ENCODE data around the gene TMEM26. TPM values are rescaled to one million over a fixed set of nuclear protein-coding genes. Genes with fewer than 3 reads are reported as not detected.

TMEM26 gene
- polyA plus RNA-seq, 2 of the 4 experiments (the other 2 are of a cell fraction): 0.03 to 0.10 TPM

DNA sequence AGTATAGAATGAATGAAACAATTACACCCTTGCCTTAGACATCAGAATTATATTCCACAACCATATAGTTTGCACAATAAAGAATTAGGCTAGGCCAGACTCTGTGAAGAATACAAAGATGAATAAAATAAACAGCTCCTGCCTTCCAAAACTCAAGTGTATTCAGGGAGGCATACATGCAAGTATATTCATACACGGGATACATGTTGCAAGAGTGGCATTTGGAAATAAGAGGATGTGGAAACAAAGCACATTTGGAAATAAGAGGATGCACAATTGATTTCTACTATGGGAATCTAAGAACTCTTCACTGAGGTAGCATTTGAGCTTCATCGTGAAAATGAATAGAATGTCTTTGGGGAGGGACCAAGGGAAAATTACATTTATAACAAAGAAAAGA lies 27.0 kb upstream of the TMEM26 start:
- H3K27ac ChIP-seq: no peak overlapping the region
- 6% methylated on average over 2 of the region's 2 CpGs for WGBS (ENCODE audit: missing lambda C conversion rate)
- no peaks in the 10 kb centered on the region for H3K9me3 ChIP-seq
- peaks cover 5% of the 10 kb centered on the region; the same call in 1 of the 3 replicates for H3K4me1 ChIP-seq
- FAIRE-seq (no peak), DNase-seq (ENCODE audit: low read depth in 1 of 2, low spot score in 1 of 2) (no peak), ATAC-seq (no peak)
- TF ChIP-seq MAZ (IDR thresholded peaks at IDR 0.05; ENCODE audit: borderline replicate concordance, low read depth, low read length) (no peak), MAFK (IDR thresholded peaks at IDR 0.05; ENCODE audit: partially characterized antibody) (no peak), MAX (IDR thresholded peaks at IDR 0.05) (no peak), EP300 (IDR thresholded peaks at IDR 0.05) (no peak), RFX5 (IDR thresholded peaks at IDR 0.05) (no peak), HOXB13 (CRISPR knock-in tag; IDR thresholded peaks at IDR 0.05; ENCODE audit: low read depth) (no peak), JUN (IDR thresholded peaks at IDR 0.05) (no peak), MYC (IDR thresholded peaks at IDR 0.05; ENCODE audit: borderline replicate concordance, low read length) (no peak), EHF (CRISPR knock-in tag; IDR thresholded peaks at IDR 0.05) (no peak), RAD21 (conservative IDR thresholded peaks at IDR 0.05 in 1 of 2, IDR thresholded peaks at IDR 0.05 in 1 of 2) (no peak), PBX3 (IDR thresholded peaks at IDR 0.05) (no peak), E2F6 (IDR thresholded peaks at IDR 0.05; ENCODE audit: borderline replicate concordance, low read depth) (no peak), ZSCAN20 (CRISPR knock-in tag; IDR thresholded peaks at IDR 0.05) (no peak), TP53 (CRISPR knock-in tag; IDR thresholded peaks at IDR 0.05) (no peak)
- TF ChIP-seq, protein P1, sequence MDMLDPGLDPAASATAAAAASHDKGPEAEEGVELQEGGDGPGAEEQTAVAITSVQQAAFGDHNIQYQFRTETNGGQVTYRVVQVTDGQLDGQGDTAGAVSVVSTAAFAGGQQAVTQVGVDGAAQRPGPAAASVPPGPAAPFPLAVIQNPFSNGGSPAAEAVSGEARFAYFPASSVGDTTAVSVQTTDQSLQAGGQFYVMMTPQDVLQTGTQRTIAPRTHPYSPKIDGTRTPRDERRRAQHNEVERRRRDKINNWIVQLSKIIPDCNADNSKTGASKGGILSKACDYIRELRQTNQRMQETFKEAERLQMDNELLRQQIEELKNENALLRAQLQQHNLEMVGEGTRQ (IDR thresholded peaks at IDR 0.05): no peak
- TF ChIP-seq, protein P2, sequence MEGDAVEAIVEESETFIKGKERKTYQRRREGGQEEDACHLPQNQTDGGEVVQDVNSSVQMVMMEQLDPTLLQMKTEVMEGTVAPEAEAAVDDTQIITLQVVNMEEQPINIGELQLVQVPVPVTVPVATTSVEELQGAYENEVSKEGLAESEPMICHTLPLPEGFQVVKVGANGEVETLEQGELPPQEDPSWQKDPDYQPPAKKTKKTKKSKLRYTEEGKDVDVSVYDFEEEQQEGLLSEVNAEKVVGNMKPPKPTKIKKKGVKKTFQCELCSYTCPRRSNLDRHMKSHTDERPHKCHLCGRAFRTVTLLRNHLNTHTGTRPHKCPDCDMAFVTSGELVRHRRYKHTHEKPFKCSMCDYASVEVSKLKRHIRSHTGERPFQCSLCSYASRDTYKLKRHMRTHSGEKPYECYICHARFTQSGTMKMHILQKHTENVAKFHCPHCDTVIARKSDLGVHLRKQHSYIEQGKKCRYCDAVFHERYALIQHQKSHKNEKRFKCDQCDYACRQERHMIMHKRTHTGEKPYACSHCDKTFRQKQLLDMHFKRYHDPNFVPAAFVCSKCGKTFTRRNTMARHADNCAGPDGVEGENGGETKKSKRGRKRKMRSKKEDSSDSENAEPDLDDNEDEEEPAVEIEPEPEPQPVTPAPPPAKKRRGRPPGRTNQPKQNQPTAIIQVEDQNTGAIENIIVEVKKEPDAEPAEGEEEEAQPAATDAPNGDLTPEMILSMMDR (IDR thresholded peaks at IDR 0.05): no peak
- ChIA-PET POLR2A (no interaction called here), CTCF (interaction anchor here (1.4 kb wide), 1 partner anchor 253 kb away, joined by 4 read pairs; no protein-coding TSS in a partner anchor)
- no peak overlapping the region for H3K4me3 ChIP-seq
- H3K4me2 ChIP-seq: no peak overlapping the region

DNA sequence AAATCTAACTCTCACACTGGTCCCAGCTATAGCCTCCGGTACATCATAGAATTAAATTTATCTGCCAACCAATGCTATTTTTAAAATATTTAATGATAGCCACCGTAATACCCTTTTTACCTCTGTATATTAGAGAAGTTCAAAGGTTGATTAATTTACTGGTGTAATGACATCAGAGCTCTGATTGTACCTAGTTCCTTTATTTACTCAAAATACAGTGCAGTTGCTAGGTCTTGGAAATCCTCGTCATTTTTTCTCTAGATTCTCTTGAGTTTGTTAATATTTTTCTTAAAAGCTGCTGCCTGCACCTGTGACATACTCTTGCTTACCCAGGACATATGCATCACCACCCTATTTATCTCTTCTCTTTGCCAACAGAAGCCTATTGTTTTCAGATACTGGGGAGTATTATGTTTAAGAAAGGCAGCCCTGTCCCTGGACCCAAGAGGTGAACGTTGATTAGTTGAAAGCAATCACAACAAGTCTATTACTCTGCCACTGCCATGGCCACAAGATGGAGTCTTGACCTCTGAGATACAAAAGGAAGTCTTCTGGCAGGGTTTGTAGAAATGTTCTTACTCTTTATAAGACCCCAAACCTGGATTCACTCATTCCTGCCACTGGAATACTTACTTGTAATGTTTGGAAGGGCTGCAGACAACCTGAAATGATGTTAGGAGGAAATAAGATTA lies 25.6 kb upstream of the TMEM26 start:
- no peak for DNase-seq (ENCODE audit: low read depth in 1 of 2, low spot score in 1 of 2)
- no peak for FAIRE-seq
- Histone ChIP-seq H3K9me3 (no peaks in the 10 kb centered on the region), H3K4me2 (no peak overlapping the region), H3K4me3 (no peak overlapping the region), H3K4me1 (peaks cover 7% of the 10 kb centered on the region; the same call in 1 of the 3 replicates), H3K27ac (no peak overlapping the region)
- CTCF ChIA-PET: interaction anchor here (0.5 kb wide), 1 partner anchor 246 kb away, joined by 3 read pairs; no protein-coding TSS in a partner anchor
- POLR2A ChIA-PET: no interaction called here
- ATAC-seq: no peak
- WGBS (ENCODE audit: missing lambda C conversion rate): 51% methylated on average over 4 of the region's 4 CpGs
- no peak for TF ChIP-seq CBX2 (IDR thresholded peaks at IDR 0.05; ENCODE audit: borderline replicate concordance, low read depth)
- TF ChIP-seq JUN (IDR thresholded peaks at IDR 0.05): no peak
- TF ChIP-seq RAD21 (conservative IDR thresholded peaks at IDR 0.05 in 1 of 2, IDR thresholded peaks at IDR 0.05 in 1 of 2): 0 out of 5 replicates have a peak, but pooled peaks of 1 of the 2 experiments have one; percentile 18

DNA sequence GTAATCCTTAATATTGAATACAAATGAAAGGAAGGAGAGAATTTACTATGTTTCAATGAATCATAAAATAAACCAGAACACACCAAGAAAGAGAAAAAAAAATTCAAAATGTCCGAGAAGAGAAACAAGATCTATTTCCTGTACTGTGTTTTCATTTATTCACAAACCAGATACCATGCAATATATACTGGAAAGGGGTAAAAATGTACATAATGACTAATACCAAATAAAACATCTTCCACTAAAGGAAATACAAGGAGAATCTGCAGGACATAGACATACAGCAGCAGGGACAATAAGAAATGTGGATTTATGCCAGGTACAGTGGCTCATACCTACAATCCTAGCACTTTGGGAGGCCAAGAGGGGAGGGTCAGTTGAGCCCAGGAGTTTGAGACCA lies 24.3 kb upstream of the TMEM26 start:
- ChIA-PET CTCF (no interaction called here), POLR2A (no interaction called here)
- DNase-seq (ENCODE audit: low read depth in 1 of 2, low spot score in 1 of 2) (no peak), FAIRE-seq (no peak), ATAC-seq (no peak)
- Histone ChIP-seq H3K27ac (no peak overlapping the region), H3K4me2 (peak overlapping the region; percentile 4; the same call in 1 of the 3 replicates), H3K4me3 (no peak overlapping the region), H3K9me3 (no peaks in the 10 kb centered on the region), H3K4me1 (peaks cover 7% of the 10 kb centered on the region; the same call in 1 of the 3 replicates)
- WGBS (ENCODE audit: missing lambda C conversion rate): 6% methylated on average over 1 of the region's 1 CpG
- no peak for TF ChIP-seq SMC3 (IDR thresholded peaks at IDR 0.05)
- no peak for TF ChIP-seq KDM1A (IDR thresholded peaks at IDR 0.05; ENCODE audit: low read depth)
- TF ChIP-seq EP300 (IDR thresholded peaks at IDR 0.05): no peak
- no peak for TF ChIP-seq E2F6 (IDR thresholded peaks at IDR 0.05; ENCODE audit: borderline replicate concordance, low read depth)
- TF ChIP-seq POLR2AphosphoS2 (conservative IDR thresholded peaks at IDR 0.05; ENCODE audit: low read length): no peak
- no peak for TF ChIP-seq HOXB13 (CRISPR knock-in tag; IDR thresholded peaks at IDR 0.05; ENCODE audit: low read depth)
- no peak for TF ChIP-seq HMGXB4 (CRISPR knock-in tag; IDR thresholded peaks at IDR 0.05; ENCODE audit: borderline replicate concordance)
